GM21367 (cell line): Measurements from ENCODE around the gene F11R.
"Not testable (repeated sequence)": the region's sequence is repeated elsewhere in the genome, so short reads cannot be mapped to it uniquely, and the experiment has no call there.

Source experiments
- ATAC-seq: cut with Tn5 transposase; IDR thresholded peaks from one replicate; pipeline ENCODE4 v1.9.1; 2021; ENCODE audit not compliant: unreplicated experiment

F11R gene

DNA sequence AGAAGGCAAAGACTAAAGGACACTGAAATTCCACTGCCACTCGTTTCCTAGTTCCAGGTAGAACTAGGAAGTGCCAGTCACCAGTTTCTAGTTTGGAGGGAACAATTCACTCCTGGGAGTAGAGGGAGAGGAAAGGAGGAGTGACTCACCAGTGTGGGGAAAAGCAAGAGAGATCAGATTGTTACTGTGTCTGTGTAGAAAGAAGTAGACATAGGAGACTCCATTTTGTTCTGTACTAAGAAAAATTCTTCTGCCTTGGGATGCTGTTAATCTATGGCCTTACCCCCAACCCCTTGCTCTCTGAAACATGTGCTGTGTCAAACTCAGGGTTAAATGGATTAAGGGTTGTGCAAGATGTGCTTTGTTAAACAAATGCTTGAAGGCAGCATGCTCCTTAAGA, 4.3 kb downstream of the F11R start:
- not testable (repeated sequence) for ATAC-seq

- peak; percentile 70 for ATAC-seq
These were observed 7.3 kb downstream of the F11R start for GRCh38 chr1:161013488-161014230.

GRCh38 chr1:161013131-161013487, 7.8 kb downstream of the F11R start:
- peak; percentile 23 for ATAC-seq

DNA sequence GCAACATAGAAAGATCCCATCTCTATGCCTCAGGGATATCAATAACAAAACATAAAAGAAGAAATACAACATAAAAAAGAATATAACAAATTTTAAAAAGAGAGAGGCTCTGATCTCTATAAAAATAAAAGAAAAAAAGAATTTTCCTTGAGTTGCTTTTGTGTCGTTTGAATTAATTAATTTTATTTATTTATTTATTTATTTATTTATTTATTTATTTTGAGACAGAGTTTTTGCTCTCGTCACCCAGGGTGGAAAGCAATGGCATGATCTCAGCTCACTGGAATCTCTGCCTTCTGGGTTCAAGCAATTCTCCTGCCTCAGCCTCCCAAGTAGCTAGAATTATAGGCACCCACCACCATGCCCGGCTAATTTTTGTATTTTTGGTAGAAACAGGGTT, 8.5 kb downstream of the F11R start:
- ATAC-seq = no peak

DNA sequence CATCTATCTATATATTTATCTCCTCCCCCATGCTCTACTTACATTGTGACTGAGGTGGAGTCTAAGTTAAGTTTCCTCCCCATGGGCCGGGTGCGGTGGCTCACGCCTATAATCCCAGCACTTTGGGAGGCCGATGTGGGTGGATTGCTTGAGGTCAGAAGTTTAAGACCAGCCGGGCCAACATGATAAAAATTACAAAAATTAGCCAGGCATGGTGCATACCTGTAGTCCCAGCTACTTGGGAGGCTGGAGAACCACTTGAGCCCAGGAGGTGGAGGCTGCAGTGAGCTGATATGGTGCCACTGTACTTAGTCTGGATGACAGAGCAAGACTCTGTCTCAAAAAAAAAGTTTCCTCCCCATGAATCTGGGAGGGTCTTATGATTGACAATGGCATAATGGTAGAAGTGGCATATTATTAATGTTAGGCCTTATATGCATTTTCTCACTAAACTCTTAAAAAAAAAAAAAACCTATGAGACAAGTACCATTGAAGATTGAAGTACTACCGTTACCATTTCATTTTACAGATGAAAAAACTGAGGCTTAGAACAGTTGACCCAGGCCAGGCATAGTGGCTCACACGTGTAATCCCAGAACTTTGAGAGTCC, 11.2 kb downstream of the F11R start:
- no peak for ATAC-seq

DNA sequence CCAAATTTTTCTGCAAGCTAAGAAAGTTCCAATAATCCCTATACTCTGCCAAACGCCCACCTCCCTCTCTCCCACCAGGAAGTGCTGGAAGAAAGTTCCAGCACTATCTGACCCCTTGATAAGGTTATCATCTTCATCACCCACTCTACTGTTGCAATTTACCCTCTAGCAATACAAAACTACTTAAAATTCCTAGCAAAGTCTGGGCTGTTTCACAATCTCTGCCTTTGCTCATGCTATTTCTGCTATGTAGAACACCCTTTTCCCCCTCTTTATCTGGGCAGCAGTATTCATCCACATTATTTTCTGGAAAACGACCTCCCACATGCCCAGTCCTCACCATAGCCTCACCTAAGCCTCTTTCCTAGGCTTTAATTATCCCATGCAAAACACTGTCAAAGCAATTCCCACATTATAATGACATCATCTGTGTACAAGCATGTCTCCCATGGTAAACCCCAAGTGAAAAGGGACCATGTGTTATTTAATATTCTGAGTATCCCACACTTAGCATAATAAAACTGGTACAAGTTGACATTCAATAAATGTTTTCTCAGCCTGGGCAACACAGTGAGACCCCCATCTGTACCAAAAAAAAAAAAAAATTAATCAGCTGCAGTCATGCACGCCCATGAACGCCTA, 12.0 kb downstream of the F11R start:
- no peak for ATAC-seq

DNA sequence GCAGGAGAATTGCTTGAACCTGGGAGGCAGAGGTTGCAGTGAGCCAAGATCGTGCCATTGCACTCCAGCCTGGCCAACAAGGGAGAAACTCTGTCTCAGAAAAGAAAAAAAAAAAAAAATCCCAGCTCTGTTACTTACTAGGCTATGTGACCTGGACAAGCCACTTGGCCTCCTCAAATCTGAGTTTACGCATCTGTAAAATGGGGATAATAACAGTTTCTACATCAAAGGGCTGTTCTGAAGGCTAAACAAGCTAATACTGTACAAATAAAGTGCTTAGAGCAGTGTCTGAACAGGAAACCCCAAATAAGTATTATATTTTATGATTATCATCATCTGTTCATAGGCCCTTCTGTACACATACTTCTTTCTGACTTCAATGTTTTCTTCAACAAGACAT, 13.6 kb downstream of the F11R start:
- ATAC-seq = no peak

DNA sequence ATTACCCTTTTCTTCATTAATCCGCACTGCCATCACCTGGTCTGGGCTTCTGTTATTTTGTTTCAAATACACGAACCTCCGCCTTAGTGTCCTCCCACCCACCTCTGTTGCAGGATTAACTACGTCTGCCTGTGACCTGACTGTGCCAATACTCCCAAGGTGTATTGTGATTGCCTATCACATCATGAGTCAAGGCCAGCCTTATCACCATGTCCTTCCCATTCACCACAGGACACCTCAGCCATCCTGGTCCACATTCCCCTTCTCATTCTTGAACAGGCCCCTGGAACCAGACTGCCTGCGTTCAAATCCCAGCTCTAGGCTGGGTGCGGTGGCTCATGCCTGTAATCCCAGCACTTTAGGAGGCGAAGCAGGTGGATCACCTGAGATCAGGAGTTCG, 14.4 kb downstream of the F11R start:
- ATAC-seq = no peak

DNA sequence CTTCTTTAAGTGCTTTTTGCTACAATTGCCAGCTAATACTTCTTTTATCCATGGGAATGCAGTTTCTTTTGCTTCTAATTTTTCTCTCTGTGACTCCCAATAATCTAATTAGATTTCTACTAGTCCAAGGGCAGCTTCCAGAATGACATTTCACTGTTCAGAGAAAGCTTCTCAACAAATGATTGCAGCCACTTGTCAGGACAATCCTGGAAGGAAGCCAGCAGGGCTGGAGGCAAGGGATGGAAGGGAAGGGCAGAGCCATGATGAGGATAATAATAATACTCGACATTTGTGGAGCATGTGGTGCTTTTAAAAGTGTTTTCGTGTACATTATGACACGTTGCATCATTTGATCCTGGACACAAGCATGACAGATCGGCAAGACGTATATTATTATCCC, 19.4 kb downstream of the F11R start:
- ATAC-seq = no peak

DNA sequence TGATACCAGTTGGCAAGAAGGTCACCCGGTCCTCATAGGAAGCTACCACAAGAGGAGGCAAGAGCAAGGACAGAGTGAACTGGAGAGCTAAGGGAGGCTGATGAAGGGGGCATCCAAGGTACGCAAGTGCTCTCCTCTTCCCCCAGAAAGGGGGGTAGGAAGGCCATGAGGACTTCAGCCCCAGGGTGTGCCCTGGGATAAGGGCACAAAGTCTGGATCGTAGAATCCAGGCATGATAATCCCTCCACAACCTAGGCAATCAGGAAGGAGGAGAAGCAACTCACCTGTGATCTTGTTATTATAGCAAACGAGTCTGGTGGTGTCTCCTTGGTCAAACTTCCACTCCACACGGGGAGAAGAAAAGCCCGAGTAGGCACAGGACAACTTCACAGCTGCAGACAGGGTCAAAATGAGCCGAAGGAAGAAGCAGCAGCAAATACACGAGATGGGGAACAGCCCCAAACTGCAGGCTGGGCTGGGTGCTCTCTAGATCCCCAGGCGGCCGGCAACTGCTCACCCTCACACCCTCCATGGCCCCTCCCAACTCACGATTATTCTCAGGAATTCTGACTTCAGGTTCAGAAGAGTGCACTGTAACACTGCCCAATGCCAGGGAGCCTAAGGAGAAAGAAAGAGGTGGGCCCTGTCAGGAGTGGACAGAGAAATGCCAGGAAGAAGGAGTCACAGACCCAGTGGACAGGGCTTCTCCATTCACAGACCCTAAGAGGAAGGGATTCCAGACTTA, 20.0 kb downstream of the F11R start:
- no peak for ATAC-seq

GRCh38 chr1:160999376-160999775, 21.6 kb downstream of the F11R start:
- no peak for ATAC-seq

DNA sequence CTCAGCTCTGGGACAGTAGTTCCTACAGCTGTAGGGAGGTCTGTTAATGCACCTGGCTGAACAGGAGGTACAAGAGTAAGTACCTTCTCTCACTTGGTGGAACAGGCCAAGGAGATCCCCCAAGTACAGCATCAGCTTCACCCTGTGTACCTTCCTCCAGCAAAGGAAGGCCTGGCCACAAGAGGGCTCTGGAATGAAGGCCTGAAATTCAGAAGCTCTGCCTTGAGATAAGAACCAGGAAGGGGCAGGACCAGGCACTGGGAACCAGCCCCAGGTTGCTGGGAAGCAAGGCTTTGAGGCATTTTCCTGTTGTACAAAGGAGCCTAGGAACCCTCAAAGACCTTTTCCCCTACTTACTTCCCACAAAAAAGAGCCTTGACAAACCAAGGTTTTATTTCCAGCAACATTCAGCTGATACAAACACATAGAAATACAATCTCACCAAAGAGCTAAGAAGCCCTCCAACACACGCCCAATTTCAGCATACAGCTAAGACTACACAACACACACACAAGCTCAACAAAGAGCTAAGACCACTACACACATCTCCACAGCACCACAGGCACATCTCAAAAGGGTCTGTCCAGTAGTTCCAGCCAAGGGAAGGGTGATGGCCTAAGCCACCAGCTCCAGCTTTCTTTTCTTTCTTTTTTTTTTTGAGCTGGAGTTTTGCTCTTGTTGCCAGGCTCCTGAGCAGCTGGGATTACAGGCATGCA, 23.5 kb downstream of the F11R start:
- ATAC-seq = no peak

GRCh38 chr1:160996178-160996577, 24.8 kb downstream of the F11R start:
- no peak for ATAC-seq

GRCh38 chr1:160993544-160994193, 27.3 kb downstream of the F11R start:
- no peak for ATAC-seq

DNA sequence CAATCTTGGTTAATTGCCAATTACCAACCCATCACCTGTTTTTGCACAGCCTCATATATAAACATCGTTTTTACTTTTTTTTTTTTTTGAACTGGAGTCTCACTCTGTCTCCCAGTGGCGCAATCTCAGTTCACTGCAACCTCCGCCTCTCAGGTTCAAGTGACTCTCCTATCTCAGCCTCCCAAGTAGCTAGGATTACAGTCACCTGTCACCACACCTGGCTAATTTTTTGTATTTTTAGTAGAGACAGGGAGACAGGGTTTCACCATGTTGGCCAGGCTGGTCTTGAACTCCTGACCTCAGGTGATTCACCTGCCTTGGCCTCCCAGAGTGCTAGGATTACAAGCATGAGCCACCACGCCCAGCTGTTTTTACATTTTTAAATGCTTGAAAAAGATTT, 28.9 kb downstream of the F11R start:
- not testable (repeated sequence) for ATAC-seq

DNA sequence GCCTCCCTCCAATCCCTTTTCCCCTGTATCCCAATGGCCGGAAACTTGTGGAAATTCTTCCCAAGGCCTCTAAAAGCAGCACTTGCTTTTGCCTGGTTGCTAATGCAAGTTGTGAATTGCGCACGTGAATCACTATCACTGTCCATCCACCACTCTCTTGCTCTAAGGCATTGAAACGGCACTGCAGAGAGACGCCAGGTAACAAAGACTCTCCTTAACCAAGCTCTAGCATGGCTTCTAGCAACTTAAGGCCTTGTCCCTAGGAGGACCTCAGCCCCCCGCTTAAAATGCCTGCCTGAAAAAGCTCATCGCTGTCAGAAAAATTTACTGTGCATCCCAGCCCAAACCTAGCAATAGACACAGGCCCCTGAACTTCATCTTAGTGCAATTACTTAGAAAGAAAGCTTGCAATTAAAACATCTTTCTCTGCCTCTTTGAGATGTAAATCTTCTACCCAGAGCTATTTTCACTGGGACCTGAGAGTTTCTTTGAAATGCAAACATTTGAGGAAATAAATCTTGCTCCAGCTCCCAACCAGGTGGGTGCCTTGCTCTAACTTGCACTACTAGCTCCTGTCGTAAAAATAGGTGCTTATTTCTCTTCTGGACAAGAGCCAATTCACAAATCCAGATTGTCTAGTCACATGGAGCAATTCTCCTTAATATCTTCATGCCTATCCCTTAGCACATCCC, 33.4 kb downstream of the F11R start:
- ATAC-seq = no peak

DNA sequence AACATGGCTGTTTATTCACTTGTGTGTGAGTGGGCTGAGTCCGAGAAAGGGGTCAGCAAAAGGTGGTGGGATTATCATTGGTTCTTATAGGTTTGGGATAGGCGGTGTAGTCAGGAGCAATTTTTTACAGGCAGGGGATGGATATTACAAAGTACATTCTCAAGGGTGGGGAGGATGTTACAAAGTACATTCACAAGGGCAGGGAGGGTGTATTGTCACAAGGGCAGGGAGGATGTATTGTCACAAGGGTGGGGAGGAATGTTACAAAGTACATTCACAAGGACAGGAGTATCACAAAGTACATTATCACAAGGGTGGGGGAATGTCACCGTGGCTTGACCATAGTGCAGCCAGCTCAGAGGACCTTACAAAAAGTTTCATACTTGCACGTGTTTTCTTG, 35.2 kb downstream of the F11R start:
- no peak for ATAC-seq

DNA sequence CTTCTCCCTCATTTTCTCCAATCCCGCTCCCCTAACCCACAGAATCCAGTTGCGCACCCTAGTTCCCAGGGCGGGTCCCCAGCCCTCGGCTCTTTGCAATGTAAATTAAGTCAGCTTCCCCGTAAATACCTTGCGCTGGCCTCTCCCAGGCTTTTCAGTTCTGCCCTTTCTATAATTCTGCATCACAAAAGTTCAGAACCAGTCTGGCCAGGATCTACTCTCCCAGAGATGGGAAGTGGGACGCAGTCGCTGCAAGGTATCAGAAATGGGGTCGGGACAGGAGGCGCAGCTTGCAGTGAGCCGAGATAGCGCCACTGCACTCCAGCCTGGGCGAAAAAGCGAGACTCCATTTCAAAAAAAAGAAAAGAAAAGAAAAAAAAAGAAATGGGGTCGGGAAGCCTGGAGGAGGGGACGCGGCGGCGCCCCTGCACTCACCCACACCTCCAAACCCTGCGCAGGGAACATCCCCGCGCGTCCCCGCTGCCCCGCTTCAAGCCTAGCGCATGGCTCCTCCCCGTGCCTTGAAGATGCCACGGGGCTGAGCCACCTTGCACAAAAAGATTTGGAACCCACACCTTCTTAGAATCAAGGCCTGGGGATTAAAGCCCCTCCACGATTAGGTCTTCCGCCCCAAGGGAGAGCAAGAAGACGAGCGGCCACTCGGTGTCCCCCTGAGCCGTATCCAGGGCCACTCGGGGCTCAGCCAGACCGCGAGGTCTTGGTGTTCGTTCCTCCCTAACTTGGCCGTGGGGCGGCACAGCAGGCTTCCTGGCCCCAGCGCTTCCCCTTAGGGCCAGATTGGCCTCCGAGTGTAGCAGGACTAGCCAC, 39.2 kb downstream of the F11R start:
- ATAC-seq = no peak

GRCh38 chr1:160979286-160979685, 41.7 kb downstream of the F11R start:
- ATAC-seq = no peak
